Measurements from ENCODE around the gene GJA1.
A peak's percentile ranks its signal among the peaks of the same experiment; 100 is the strongest.

GJA1 gene

GRCh38 chr6:121482004-121482693 is 46.7 kb downstream of the GJA1 start:
- Histone ChIP-seq H3K9me3 (no peaks in the 10 kb centered on the region), H3K36me3 (replicated peaks) (no peaks in the 10 kb centered on the region), H3K4me3 (no peak overlapping the region), H3K4me1 (peaks cover 7% of the 10 kb centered on the region; the same call in 1 of the 2 replicates), H3K27me3 (ENCODE audit: low read depth) (no peaks in the 10 kb centered on the region)
- in situ Hi-C loops (cut with MboI; ENCODE audit: low sequenced_read_pairs): no loop called here
- DNase-seq (ENCODE audit: low spot score in 2 of 2): no peak

- H3K27me3 ChIP-seq (ENCODE audit: low read depth): no peaks in the 10 kb centered on the region
- no peak for DNase-seq (ENCODE audit: low spot score in 2 of 2)
- no peaks in the 10 kb centered on the region for H3K36me3 ChIP-seq (replicated peaks)
- no peaks in the 10 kb centered on the region for H3K9me3 ChIP-seq
- H3K4me3 ChIP-seq: no peak overlapping the region
- in situ Hi-C loops (cut with MboI; ENCODE audit: low sequenced_read_pairs): no loop called here
- H3K4me1 ChIP-seq: peaks cover 7% of the 10 kb centered on the region; the same call in 1 of the 2 replicates
Measured at GRCh38 chr6:121482751-121483150, 47.3 kb downstream of the GJA1 start.

GRCh38 chr6:121485359-121485811 is 49.9 kb downstream of the GJA1 start:
- H3K4me1 ChIP-seq: peaks cover 7% of the 10 kb centered on the region; the same call in 1 of the 2 replicates
- DNase-seq (ENCODE audit: low spot score in 2 of 2): peak in 1 of 2 experiments; percentile 53
- in situ Hi-C loops (cut with MboI; ENCODE audit: low sequenced_read_pairs): no loop called here
- H3K4me3 ChIP-seq: no peak overlapping the region
- no peaks in the 10 kb centered on the region for H3K36me3 ChIP-seq (replicated peaks)
- H3K9me3 ChIP-seq: no peaks in the 10 kb centered on the region
- no peaks in the 10 kb centered on the region for H3K27me3 ChIP-seq (ENCODE audit: low read depth)

- Histone ChIP-seq H3K36me3 (replicated peaks) (no peaks in the 10 kb centered on the region), H3K4me3 (no peak overlapping the region), H3K9me3 (no peaks in the 10 kb centered on the region), H3K27me3 (ENCODE audit: low read depth) (no peaks in the 10 kb centered on the region), H3K4me1 (no peaks in the 10 kb centered on the region)
- in situ Hi-C loops (cut with MboI; ENCODE audit: low sequenced_read_pairs): no loop called here
- no peak for DNase-seq (ENCODE audit: low spot score in 2 of 2)
Measured at GRCh38 chr6:121491576-121491975, 56.1 kb downstream of the GJA1 start.

- Histone ChIP-seq H3K36me3 (replicated peaks) (no peaks in the 10 kb centered on the region), H3K4me1 (no peaks in the 10 kb centered on the region), H3K4me3 (no peak overlapping the region), H3K27me3 (ENCODE audit: low read depth) (no peaks in the 10 kb centered on the region), H3K9me3 (no peaks in the 10 kb centered on the region)
- in situ Hi-C loops (cut with MboI; ENCODE audit: low sequenced_read_pairs): no loop called here
- DNase-seq (ENCODE audit: low spot score in 2 of 2): no peak
Measured at GRCh38 chr6:121492536-121492935, 57.1 kb downstream of the GJA1 start.

- Histone ChIP-seq H3K27me3 (ENCODE audit: low read depth) (no peaks in the 10 kb centered on the region), H3K9me3 (no peaks in the 10 kb centered on the region), H3K36me3 (replicated peaks) (no peaks in the 10 kb centered on the region), H3K4me1 (no peaks in the 10 kb centered on the region), H3K4me3 (no peak overlapping the region)
- no peak for DNase-seq (ENCODE audit: low spot score in 2 of 2)
- in situ Hi-C loops (cut with MboI; ENCODE audit: low sequenced_read_pairs): no loop called here
Measured at GRCh38 chr6:121497970-121498375, 62.5 kb downstream of the GJA1 start.

GRCh38 chr6:121498481-121499276 is 63.2 kb downstream of the GJA1 start:
- H3K27me3 ChIP-seq (ENCODE audit: low read depth): no peaks in the 10 kb centered on the region; the same call in 1 of the 2 replicates
- in situ Hi-C loops (cut with MboI; ENCODE audit: low sequenced_read_pairs): no loop called here
- no peak for DNase-seq (ENCODE audit: low spot score in 2 of 2)
- no peaks in the 10 kb centered on the region for H3K4me1 ChIP-seq
- no peaks in the 10 kb centered on the region for H3K9me3 ChIP-seq
- H3K36me3 ChIP-seq (replicated peaks): no peaks in the 10 kb centered on the region
- no peak overlapping the region for H3K4me3 ChIP-seq

Data from HAP-1 (cell line).